Measurements from ENCODE around the gene CTXND1. TPM values are rescaled to one million over a fixed set of nuclear protein-coding genes. Genes with fewer than 3 reads are reported as not detected.

The CTXND1 gene
- polyA plus RNA-seq, 1 experiment = not detected

GRCh38 chr15:80207887-80208286 is 44.1 kb downstream of the CTXND1 start:
- CTCF ChIA-PET = no interaction called here
- TF ChIP-seq CTCF (IDR thresholded peaks at IDR 0.05; ENCODE audit: insufficient read depth, low read depth, low read length) = no peak
- peaks cover 6% of the 10 kb centered on the region for H3K27me3 ChIP-seq (ENCODE audit: control insufficient read depth, insufficient read depth, low read length)
- no peak overlapping the region for H3K4me3 ChIP-seq (ENCODE audit: low read depth, low read length)
- DNase-seq (ENCODE audit: low read depth) = no peak
- H3K36me3 ChIP-seq (ENCODE audit: control insufficient read depth, insufficient read depth, low read length) = no peaks in the 10 kb centered on the region
- POLR2A ChIA-PET = no interaction called here

- H3K4me3 ChIP-seq (ENCODE audit: low read depth, low read length) = no peak overlapping the region
- ChIA-PET CTCF (interaction anchor here (0.6 kb wide), 1 partner anchor 26 kb away, joined by 3 read pairs; no protein-coding TSS in a partner anchor), POLR2A (no interaction called here)
- no peak for DNase-seq (ENCODE audit: low read depth)
- no peak for TF ChIP-seq CTCF (IDR thresholded peaks at IDR 0.05; ENCODE audit: insufficient read depth, low read depth, low read length)
- no peaks in the 10 kb centered on the region for H3K36me3 ChIP-seq (ENCODE audit: control insufficient read depth, insufficient read depth, low read length)
- H3K27me3 ChIP-seq (ENCODE audit: control insufficient read depth, insufficient read depth, low read length) = peaks cover 3% of the 10 kb centered on the region
Measured at GRCh38 chr15:80204231-80204630, 47.8 kb downstream of the CTXND1 start.

- Histone ChIP-seq H3K36me3 (ENCODE audit: control insufficient read depth, insufficient read depth, low read length) (no peaks in the 10 kb centered on the region), H3K27me3 (ENCODE audit: control insufficient read depth, insufficient read depth, low read length) (peaks cover 3% of the 10 kb centered on the region; the same call in 1 of the 2 replicates), H3K4me3 (ENCODE audit: low read depth, low read length) (no peak overlapping the region)
- DNase-seq (ENCODE audit: low read depth) = no peak
- ChIA-PET POLR2A (no interaction called here), CTCF (interaction anchor here (1.3 kb wide), 1 partner anchor 22 kb away, joined by 4 read pairs; no protein-coding TSS in a partner anchor)
- TF ChIP-seq CTCF (IDR thresholded peaks at IDR 0.05; ENCODE audit: insufficient read depth, low read depth, low read length) = no peak
Measured at GRCh38 chr15:80203361-80203885, 48.6 kb downstream of the CTXND1 start.

GRCh38 chr15:80202641-80203360 is 49.2 kb downstream of the CTXND1 start:
- ChIA-PET POLR2A (no interaction called here), CTCF (interaction anchor here (1.3 kb wide), 1 partner anchor 22 kb away, joined by 4 read pairs; no protein-coding TSS in a partner anchor)
- no peak for TF ChIP-seq CTCF (IDR thresholded peaks at IDR 0.05; ENCODE audit: insufficient read depth, low read depth, low read length)
- Histone ChIP-seq H3K27me3 (ENCODE audit: control insufficient read depth, insufficient read depth, low read length) (peaks cover 3% of the 10 kb centered on the region; the same call in 1 of the 2 replicates), H3K36me3 (ENCODE audit: control insufficient read depth, insufficient read depth, low read length) (no peaks in the 10 kb centered on the region), H3K4me3 (ENCODE audit: low read depth, low read length) (no peak overlapping the region)
- DNase-seq (ENCODE audit: low read depth) = no peak

- no peak for TF ChIP-seq CTCF (IDR thresholded peaks at IDR 0.05; ENCODE audit: insufficient read depth, low read depth, low read length)
- Histone ChIP-seq H3K4me3 (ENCODE audit: low read depth, low read length) (no peak overlapping the region), H3K27me3 (ENCODE audit: control insufficient read depth, insufficient read depth, low read length) (peaks cover 3% of the 10 kb centered on the region; the same call in 1 of the 2 replicates), H3K36me3 (ENCODE audit: control insufficient read depth, insufficient read depth, low read length) (no peaks in the 10 kb centered on the region)
- ChIA-PET CTCF (no interaction called here), POLR2A (no interaction called here)
- DNase-seq (ENCODE audit: low read depth) = no peak
Measured at GRCh38 chr15:80202016-80202315, 50.0 kb downstream of the CTXND1 start.
